GM12878 (cell line): ENCODE results near the gene SMARCB1. TPM values are rescaled to one million over a fixed set of nuclear protein-coding genes. Genes with fewer than 3 reads are reported as not detected.

Experiments used
- ATAC-seq: fragments of 200-7000 bp; cut with Tn5 transposase; 3 replicates; pipeline ENCODE4 v1.9.1; 2020; ENCODE audit warnings: mild to moderate bottlenecking, moderate library complexity
- BruUV-seq: library from RNA; stranded (reverse); fragments of 400-500 nt; replicated peaks from 2 replicates; lab custom pipeline; 2021; lab: Mats Ljungman, UMichigan
- CTCF ChIA-PET: fragments of 300-600 bp; sonication (Branson Sonifier 250); formaldehyde crosslinking; extraction: SDS; loops from one replicate; lab custom pipeline; 2021; ENCODE audit warnings: inconsistent platforms; lab: Yijun Ruan, JAX
- POLR2A ChIA-PET: fragments of 350-600 bp; formaldehyde crosslinking; extraction: SDS; loops from one replicate; lab custom pipeline; 2021; ENCODE audit warnings: inconsistent platforms; lab: Charles Lee
- RAD21 ChIA-PET: fragments of 300-600 bp; sonication (Branson Sonifier 250); formaldehyde crosslinking; loops from one replicate; lab custom pipeline; 2023; ENCODE audit warnings: antibody characterized with exemption; ENCODE audit not compliant: unreplicated experiment; lab: Charles Lee
- SMC1A ChIA-PET: fragments of 300-600 bp; sonication (Branson Sonifier 250); formaldehyde crosslinking; loops from one replicate; lab custom pipeline; 2023; ENCODE audit not compliant: unreplicated experiment, uncharacterized antibody; lab: Charles Lee
- DNase-seq: peaks from one replicate; pipeline ENCODE4 v3.0.0-alpha.2; 2011; ENCODE audit warnings: low read depth, low spot score
- FAIRE-seq: peaks from 3 replicates; lab custom pipeline; 2011; peaks lifted over from hg19 to GRCh38; lab: Jason Lieb, UNC
- H2AFZ ChIP-seq: 2 replicates; pipeline ENCODE4 v1.6.0; 2011; ENCODE audit warnings: low read depth, low read length, control low read depth; ENCODE audit not compliant: control insufficient read depth
- H3K27ac ChIP-seq: 2 replicates; pipeline ENCODE4 v1.5.1; 2011; ENCODE audit warnings: control low read depth; ENCODE audit not compliant: control insufficient read depth, insufficient read depth
- H3K27me3 ChIP-seq, 2 experiments: replicated peaks in 1 of 2; 2 replicates each; pipeline versions ENCODE4 v1.6.0 to v1.6.1; 2011; ENCODE audit warnings: low read length in 1 of 2; ENCODE audit not compliant: control insufficient read depth in 2 of 2, insufficient read depth in 2 of 2
- H3K36me3 ChIP-seq, 2 experiments: 2 replicates each; pipeline ENCODE4 v1.5.1; 2011; ENCODE audit warnings: low read length in 1 of 2; ENCODE audit not compliant: control insufficient read depth in 2 of 2, insufficient read depth in 2 of 2
- H3K4me1 ChIP-seq: 2 replicates; pipeline ENCODE4 v1.6.1; 2011; ENCODE audit warnings: mild to moderate bottlenecking, low read length, moderate library complexity, mixed read lengths; ENCODE audit not compliant: control insufficient read depth, insufficient read depth
- H3K4me2 ChIP-seq: 2 replicates; pipeline ENCODE4 v1.6.0; 2011; ENCODE audit warnings: control low read depth; ENCODE audit not compliant: control insufficient read depth, insufficient read depth
- H3K4me3 ChIP-seq: fragments of 200-600 bp; sonication (generic); 2 replicates; pipeline ENCODE4 v1.5.1; 2016
- H3K79me2 ChIP-seq: 2 replicates; pipeline ENCODE4 v1.6.0; 2011; ENCODE audit warnings: low read length; ENCODE audit not compliant: control insufficient read depth, insufficient read depth
- H3K9ac ChIP-seq: 2 replicates; pipeline ENCODE4 v1.8.0; 2011; ENCODE audit warnings: low read length, control low read depth, mixed read lengths; ENCODE audit not compliant: control insufficient read depth, insufficient read depth
- H3K9me3 ChIP-seq: replicated peaks from 3 replicates; pipeline ENCODE4 v1.5.1; 2011; ENCODE audit warnings: mild to moderate bottlenecking, low read length; ENCODE audit not compliant: control insufficient read depth, insufficient read depth
- H4K20me1 ChIP-seq: 2 replicates; pipeline ENCODE4 v1.6.0; 2011; ENCODE audit not compliant: control insufficient read depth, insufficient read depth
- CBFB ChIP-seq: IDR thresholded peaks from 2 replicates; pipeline ENCODE4 v1.6.1; 2016; ENCODE audit warnings: antibody characterized with exemption, low read depth
- CHD2 ChIP-seq: IDR thresholded peaks from 2 replicates; pipeline ENCODE4 v1.6.1; 2011; ENCODE audit warnings: low read depth, low read length, improper control_type of control experiment, borderline replicate concordance
- CREB1 ChIP-seq: IDR thresholded peaks from 2 replicates; pipeline ENCODE4 v1.6.1; 2012; ENCODE audit warnings: low read depth, mild to moderate bottlenecking, inconsistent platforms
- MYB ChIP-seq: fragments of 150-350 bp; IDR thresholded peaks from 2 replicates; pipeline ENCODE4 v1.6.1; 2014; ENCODE audit warnings: mild to moderate bottlenecking, low read depth, low read length, borderline replicate concordance
- RBBP5 ChIP-seq: fragments of 200-600 bp; sonication (generic); conservative IDR thresholded peaks from 2 replicates; pipeline ENCODE4 v1.6.1; 2016
- SMAD1 ChIP-seq: fragments of 450-650 bp; IDR thresholded peaks from 2 replicates; pipeline ENCODE4 v1.6.1; 2018; ENCODE audit warnings: mild to moderate bottlenecking, low read depth; ENCODE audit not compliant: partially characterized antibody
- SMARCA5 ChIP-seq: fragments of 450-650 bp; IDR thresholded peaks from 2 replicates; pipeline ENCODE4 v1.6.1; 2017; ENCODE audit warnings: mild to moderate bottlenecking
- WGBS: methylation state at CpG from one replicate; pipeline ENCODE4 v1.1.6; 2016; ENCODE audit warnings: low lambda C conversion rate; ENCODE audit not compliant: insufficient replicate concordance, insufficient coverage; ENCODE audit errors: missing lambda C conversion rate; 5-methylcytosine and 5-hydroxymethylcytosine counted together
- in situ Hi-C: fragments of 300-500 bp; cut with MboI; formaldehyde crosslinking; loops from 9 replicates; pipeline ENCODE4 v1.14.3; 2018; ENCODE audit warnings: mixed read lengths
- intact Hi-C: fragments of 100-400 bp; cut with micrococcal nuclease; formaldehyde crosslinking; loops from one replicate; pipeline ENCODE4 v1.14.2; 2022; ENCODE audit not compliant: unreplicated experiment
- polyA plus RNA-seq, 11 experiments: library from polyadenylated mRNA; depleted of rRNA in 4 of 11; unstranded in 6 of 11; stranded (reverse) in 5 of 11; fragments of >200 nt; fragmentation: Nextera tagmentation in 4 of 11; fragmentation: Illumina TruSeq in 1 of 11; extraction: Ambion mirVana in 4 of 11; extraction: Trizol in 1 of 11; gene quantifications; 1 replicate in 1 of 11; 2 replicates in 10 of 11; pipeline versions ENCODE4 v1.2.1 to v1.2.3, GENCODE V29; 2011 to 2016; ENCODE audit warnings: inconsistent platforms in 2 of 11, missing spikeins in 2 of 11, low read depth in 1 of 11
- total RNA-seq, 4 experiments: library from RNA; depleted of rRNA in 3 of 4; stranded (reverse); fragments of >200 nt in 3 of 4; fragmentation: Illumina TruSeq in 1 of 4; extraction: Trizol in 1 of 4; gene quantifications; 2 replicates each; pipeline versions ENCODE4 v1.2.1 to v1.2.3, GENCODE V29; 2013 to 2021
- TF ChIP-seq, protein P1 (sequence below): fragments of 450-650 bp; IDR thresholded peaks from 2 replicates; pipeline ENCODE4 v1.6.1; 2016; ENCODE audit warnings: mild to moderate bottlenecking

SMARCB1 gene
- total and polyA plus RNA-seq, 10 of the 15 experiments (the other 5 are each of a cell fraction or from before 2014, with no cell fraction given) = 9.1 to 215 (median 183) TPM

GRCh38 chr22:23764899-23765881 is 21.6 kb upstream of the SMARCB1 start:
- peak overlapping the region; percentile 36; the same call in 1 of the 2 replicates for H3K4me3 ChIP-seq
- H3K79me2 ChIP-seq = peaks cover 24% of the 10 kb centered on the region
- ChIA-PET RAD21 (interaction anchor here (0.7 to 3.2 kb wide), 5 partner anchors 12 to 138 kb away, joined by 3 to 16 read pairs (median 3); partner anchors contain the start of genes SLC2A11 and ZNF70), POLR2A (interaction anchor here (0.6 kb wide), 4 partner anchors 8 to 120 kb away, joined by 3 to 4 read pairs (median 4); no protein-coding TSS in a partner anchor), CTCF (interaction anchor here (1.0 to 7.5 kb wide), 4 partner anchors 10 to 138 kb away, joined by 3 to 197 read pairs (median 6); partner anchors contain the start of gene VPREB3), SMC1A (interaction anchor here (1.2 to 2.4 kb wide), 4 partner anchors 10 to 137 kb away, joined by 3 to 7 read pairs (median 6); partner anchors contain the start of gene VPREB3)
- no peaks in the 10 kb centered on the region for H3K27me3 ChIP-seq
- peaks cover 30% of the 10 kb centered on the region for H3K4me1 ChIP-seq
- no peak for DNase-seq
- WGBS = 87% methylated on average over 9 of the region's 9 CpGs
- in situ Hi-C loops (no loop called here), intact Hi-C loops (loop anchor here (5.0 kb wide), 1 partner anchor 223 kb away; no protein-coding TSS in a partner anchor)
- no peaks in the 10 kb centered on the region for H3K9me3 ChIP-seq
- no peak overlapping the region for H3K9ac ChIP-seq
- no peaks in the 10 kb centered on the region; a peak in 1 of 4 replicates for H3K36me3 ChIP-seq
- H4K20me1 ChIP-seq = no peaks in the 10 kb centered on the region; the same call in 1 of the 2 replicates
- H3K27ac ChIP-seq = no peak overlapping the region
- H2AFZ ChIP-seq = no peak overlapping the region
- BruUV-seq = TSS peak; percentile 39
- ATAC-seq = no peak
- no peak for FAIRE-seq
- TF ChIP-seq SMARCA5 = no peak
- TF ChIP-seq CHD2 = no peak
- no peak for TF ChIP-seq CREB1
- no peak for TF ChIP-seq SMAD1
- TF ChIP-seq MYB = no peak
- TF ChIP-seq RBBP5 = no peak
- TF ChIP-seq, protein P1, sequence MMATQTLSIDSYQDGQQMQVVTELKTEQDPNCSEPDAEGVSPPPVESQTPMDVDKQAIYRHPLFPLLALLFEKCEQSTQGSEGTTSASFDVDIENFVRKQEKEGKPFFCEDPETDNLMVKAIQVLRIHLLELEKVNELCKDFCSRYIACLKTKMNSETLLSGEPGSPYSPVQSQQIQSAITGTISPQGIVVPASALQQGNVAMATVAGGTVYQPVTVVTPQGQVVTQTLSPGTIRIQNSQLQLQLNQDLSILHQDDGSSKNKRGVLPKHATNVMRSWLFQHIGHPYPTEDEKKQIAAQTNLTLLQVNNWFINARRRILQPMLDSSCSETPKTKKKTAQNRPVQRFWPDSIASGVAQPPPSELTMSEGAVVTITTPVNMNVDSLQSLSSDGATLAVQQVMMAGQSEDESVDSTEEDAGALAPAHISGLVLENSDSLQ = no peak
- no peak for TF ChIP-seq CBFB
- TF ChIP-seq, all 136 proteins: peak for 0
- H3K4me2 ChIP-seq = peak overlapping the region; percentile 94
